Measurements from ENCODE around the gene RBM20. TPM values are rescaled to one million over a fixed set of nuclear protein-coding genes. Genes with fewer than 3 reads are reported as not detected.
"Not testable (repeated sequence)": the region's sequence is repeated elsewhere in the genome, so short reads cannot be mapped to it uniquely, and the experiment has no call there.

RBM20 gene
- total and polyA plus RNA-seq, 2 donors: 1.6 to 3.8 TPM

- no peaks in the 10 kb centered on the region for H3K36me3 ChIP-seq (ENCODE audit: control insufficient read depth in 2 of 2, insufficient read depth in 2 of 2, low read length in 1 of 2)
- no peak overlapping the region for H3K4me3 ChIP-seq (ENCODE audit: low read length in 2 of 2)
- H3K4me1 ChIP-seq (ENCODE audit: control insufficient read depth in 2 of 2, insufficient read depth in 2 of 2, low read length in 2 of 2): peaks cover 0 to 3% of the 10 kb centered on the region in 2 donors
- no peak overlapping the region for H3K27ac ChIP-seq (ENCODE audit: low read depth in 1 of 2, low read length in 1 of 2)
- WGBS: 97% methylated on average over 1 of the region's 1 CpG
- DNase-seq (ENCODE audit: low read depth in 6 of 9, low spot score in 9 of 9): no peak
- peaks cover 0 to 18% of the 10 kb centered on the region in 2 donors for H3K27me3 ChIP-seq (ENCODE audit: control insufficient read depth in 2 of 2, insufficient read depth in 1 of 2, low read length in 1 of 2)
- H3K9me3 ChIP-seq (ENCODE audit: control insufficient read depth in 2 of 2, insufficient read depth in 1 of 2, low read length in 1 of 2): no peaks in the 10 kb centered on the region
Measured at GRCh38 chr10:110632591-110633215, 11.4 kb upstream of the RBM20 start.

- WGBS: 84% methylated on average over 9 of the region's 9 CpGs
Measured at GRCh38 chr10:110634527-110635209, 9.5 kb upstream of the RBM20 start.

GRCh38 chr10:110636572-110636931 lies 7.6 kb upstream of the RBM20 start:
- no peak overlapping the region for H3K27ac ChIP-seq (ENCODE audit: low read depth in 1 of 2, low read length in 1 of 2)
- peaks cover 12 to 51% of the 10 kb centered on the region in 2 donors for H3K27me3 ChIP-seq (ENCODE audit: control insufficient read depth in 2 of 2, insufficient read depth in 1 of 2, low read length in 1 of 2)
- H3K36me3 ChIP-seq (ENCODE audit: control insufficient read depth in 2 of 2, insufficient read depth in 2 of 2, low read length in 1 of 2): no peaks in the 10 kb centered on the region
- H3K4me1 ChIP-seq (ENCODE audit: control insufficient read depth in 2 of 2, insufficient read depth in 2 of 2, low read length in 2 of 2): peaks cover 0 to 6% of the 10 kb centered on the region in 2 donors
- DNase-seq (ENCODE audit: low read depth in 6 of 9, low spot score in 9 of 9): no peak
- H3K4me3 ChIP-seq (ENCODE audit: low read length in 2 of 2): no peak overlapping the region
- WGBS: 98% methylated on average over 2 of the region's 2 CpGs
- no peaks in the 10 kb centered on the region for H3K9me3 ChIP-seq (ENCODE audit: control insufficient read depth in 2 of 2, insufficient read depth in 1 of 2, low read length in 1 of 2)

More at GRCh38 chr10:110634527-110635209, 9.5 kb upstream of the RBM20 start:
- Histone ChIP-seq H3K4me3 (ENCODE audit: low read length in 2 of 2) (no peak overlapping the region), H3K36me3 (ENCODE audit: control insufficient read depth in 2 of 2, insufficient read depth in 2 of 2, low read length in 1 of 2) (no peaks in the 10 kb centered on the region), H3K27ac (ENCODE audit: low read depth in 1 of 2, low read length in 1 of 2) (no peak overlapping the region), H3K9me3 (ENCODE audit: control insufficient read depth in 2 of 2, insufficient read depth in 1 of 2, low read length in 1 of 2) (no peaks in the 10 kb centered on the region), H3K4me1 (ENCODE audit: control insufficient read depth in 2 of 2, insufficient read depth in 2 of 2, low read length in 2 of 2) (peaks cover 0 to 3% of the 10 kb centered on the region in 2 donors), H3K27me3 (ENCODE audit: control insufficient read depth in 2 of 2, insufficient read depth in 1 of 2, low read length in 1 of 2) (peaks cover 2 to 34% of the 10 kb centered on the region in 2 donors)
- DNase-seq (ENCODE audit: low read depth in 6 of 9, low spot score in 9 of 9): no peak

GRCh38 chr10:110636932-110637557 lies 7.1 kb upstream of the RBM20 start:
- WGBS: 81% methylated on average over 6 of the region's 6 CpGs

GRCh38 chr10:110637558-110638053 lies 6.5 kb upstream of the RBM20 start:
- WGBS: 61% methylated on average over 10 of the region's 10 CpGs
- peaks cover 0 to 6% of the 10 kb centered on the region in 2 donors for H3K4me1 ChIP-seq (ENCODE audit: control insufficient read depth in 2 of 2, insufficient read depth in 2 of 2, low read length in 2 of 2)
- H3K27ac ChIP-seq (ENCODE audit: low read depth in 1 of 2, low read length in 1 of 2): no peak overlapping the region
- no peak for DNase-seq (ENCODE audit: low read depth in 6 of 9, low spot score in 9 of 9)
- H3K9me3 ChIP-seq (ENCODE audit: control insufficient read depth in 2 of 2, insufficient read depth in 1 of 2, low read length in 1 of 2): no peaks in the 10 kb centered on the region
- H3K36me3 ChIP-seq (ENCODE audit: control insufficient read depth in 2 of 2, insufficient read depth in 2 of 2, low read length in 1 of 2): no peaks in the 10 kb centered on the region
- no peak overlapping the region for H3K4me3 ChIP-seq (ENCODE audit: low read length in 2 of 2)
- peaks cover 20 to 62% of the 10 kb centered on the region in 2 donors for H3K27me3 ChIP-seq (ENCODE audit: control insufficient read depth in 2 of 2, insufficient read depth in 1 of 2, low read length in 1 of 2)

More at GRCh38 chr10:110636932-110637557, 7.1 kb upstream of the RBM20 start:
- peaks cover 15 to 56% of the 10 kb centered on the region in 2 donors for H3K27me3 ChIP-seq (ENCODE audit: control insufficient read depth in 2 of 2, insufficient read depth in 1 of 2, low read length in 1 of 2)
- no peaks in the 10 kb centered on the region for H3K9me3 ChIP-seq (ENCODE audit: control insufficient read depth in 2 of 2, insufficient read depth in 1 of 2, low read length in 1 of 2)
- H3K4me1 ChIP-seq (ENCODE audit: control insufficient read depth in 2 of 2, insufficient read depth in 2 of 2, low read length in 2 of 2): peaks cover 0 to 6% of the 10 kb centered on the region in 2 donors
- H3K27ac ChIP-seq (ENCODE audit: low read depth in 1 of 2, low read length in 1 of 2): no peak overlapping the region
- H3K36me3 ChIP-seq (ENCODE audit: control insufficient read depth in 2 of 2, insufficient read depth in 2 of 2, low read length in 1 of 2): no peaks in the 10 kb centered on the region
- H3K4me3 ChIP-seq (ENCODE audit: low read length in 2 of 2): no peak overlapping the region
- no peak for DNase-seq (ENCODE audit: low read depth in 6 of 9, low spot score in 9 of 9)

- Histone ChIP-seq H3K36me3 (ENCODE audit: control insufficient read depth in 2 of 2, insufficient read depth in 2 of 2, low read length in 1 of 2) (no peaks in the 10 kb centered on the region), H3K4me3 (ENCODE audit: low read length in 2 of 2) (no peak overlapping the region), H3K27me3 (ENCODE audit: control insufficient read depth in 2 of 2, insufficient read depth in 1 of 2, low read length in 1 of 2) (peaks cover 28 to 69% of the 10 kb centered on the region in 2 donors), H3K27ac (ENCODE audit: low read depth in 1 of 2, low read length in 1 of 2) (no peak overlapping the region), H3K9me3 (ENCODE audit: control insufficient read depth in 2 of 2, insufficient read depth in 1 of 2, low read length in 1 of 2) (no peaks in the 10 kb centered on the region), H3K4me1 (ENCODE audit: control insufficient read depth in 2 of 2, insufficient read depth in 2 of 2, low read length in 2 of 2) (peaks cover 2 to 13% of the 10 kb centered on the region in 2 donors)
- no peak for DNase-seq (ENCODE audit: low read depth in 6 of 9, low spot score in 9 of 9)
- 93% methylated on average over 3 of the region's 3 CpGs for WGBS
Measured at GRCh38 chr10:110638319-110638718, 5.8 kb upstream of the RBM20 start.

GRCh38 chr10:110639046-110639445 lies 5.1 kb upstream of the RBM20 start:
- H3K36me3 ChIP-seq (ENCODE audit: control insufficient read depth in 2 of 2, insufficient read depth in 2 of 2, low read length in 1 of 2); H3K4me3 ChIP-seq (ENCODE audit: low read length in 2 of 2); H3K27ac ChIP-seq (ENCODE audit: low read depth in 1 of 2, low read length in 1 of 2); H3K9me3 ChIP-seq (ENCODE audit: control insufficient read depth in 2 of 2, insufficient read depth in 1 of 2, low read length in 1 of 2); DNase-seq (ENCODE audit: low read depth in 6 of 9, low spot score in 9 of 9): not testable (repeated sequence)
- H3K4me1 ChIP-seq (ENCODE audit: control insufficient read depth in 2 of 2, insufficient read depth in 2 of 2, low read length in 2 of 2): peaks cover 2 to 16% of the 10 kb centered on the region in 2 donors
- WGBS: over 99% methylated on average over 6 of the region's 6 CpGs
- H3K27me3 ChIP-seq (ENCODE audit: control insufficient read depth in 2 of 2, insufficient read depth in 1 of 2, low read length in 1 of 2): peaks cover 35 to 76% of the 10 kb centered on the region in 2 donors

- peaks cover 43 to 82% of the 10 kb centered on the region in 2 donors for H3K27me3 ChIP-seq (ENCODE audit: control insufficient read depth in 2 of 2, insufficient read depth in 1 of 2, low read length in 1 of 2)
- 72% methylated on average over 6 of the region's 6 CpGs for WGBS
Measured at GRCh38 chr10:110639858-110640257, 4.3 kb upstream of the RBM20 start.

GRCh38 chr10:110641256-110641655 lies 2.9 kb upstream of the RBM20 start:
- 26% methylated on average over 5 of the region's 5 CpGs for WGBS
- Histone ChIP-seq H3K4me1 (ENCODE audit: control insufficient read depth in 2 of 2, insufficient read depth in 2 of 2, low read length in 2 of 2) (peaks cover 2 to 13% of the 10 kb centered on the region in 2 donors), H3K9me3 (ENCODE audit: control insufficient read depth in 2 of 2, insufficient read depth in 1 of 2, low read length in 1 of 2) (no peaks in the 10 kb centered on the region), H3K36me3 (ENCODE audit: control insufficient read depth in 2 of 2, insufficient read depth in 2 of 2, low read length in 1 of 2) (no peaks in the 10 kb centered on the region), H3K27ac (ENCODE audit: low read depth in 1 of 2, low read length in 1 of 2) (no peak overlapping the region), H3K27me3 (ENCODE audit: control insufficient read depth in 2 of 2, insufficient read depth in 1 of 2, low read length in 1 of 2) (peaks cover 53 to 93% of the 10 kb centered on the region in 2 donors), H3K4me3 (ENCODE audit: low read length in 2 of 2) (no peak overlapping the region)
- peak in 1 of 9 donors; percentile 39 for DNase-seq (ENCODE audit: low read depth in 6 of 9, low spot score in 9 of 9)

More at GRCh38 chr10:110639858-110640257, 4.3 kb upstream of the RBM20 start:
- H3K9me3 ChIP-seq (ENCODE audit: control insufficient read depth in 2 of 2, insufficient read depth in 1 of 2, low read length in 1 of 2); H3K27ac ChIP-seq (ENCODE audit: low read depth in 1 of 2, low read length in 1 of 2); H3K36me3 ChIP-seq (ENCODE audit: control insufficient read depth in 2 of 2, insufficient read depth in 2 of 2, low read length in 1 of 2); DNase-seq (ENCODE audit: low read depth in 6 of 9, low spot score in 9 of 9); H3K4me3 ChIP-seq (ENCODE audit: low read length in 2 of 2): not testable (repeated sequence)
- H3K4me1 ChIP-seq (ENCODE audit: control insufficient read depth in 2 of 2, insufficient read depth in 2 of 2, low read length in 2 of 2): peaks cover 2 to 13% of the 10 kb centered on the region in 2 donors

Data from thymus (tissue), 11 donors.